ENCODE results near the gene PCDHA10. TPM values are rescaled to one million over a fixed set of nuclear protein-coding genes. Genes with fewer than 3 reads are reported as not detected.
A peak's percentile ranks its signal among the peaks of the same experiment; 100 is the strongest.

The PCDHA10 gene, protein sequence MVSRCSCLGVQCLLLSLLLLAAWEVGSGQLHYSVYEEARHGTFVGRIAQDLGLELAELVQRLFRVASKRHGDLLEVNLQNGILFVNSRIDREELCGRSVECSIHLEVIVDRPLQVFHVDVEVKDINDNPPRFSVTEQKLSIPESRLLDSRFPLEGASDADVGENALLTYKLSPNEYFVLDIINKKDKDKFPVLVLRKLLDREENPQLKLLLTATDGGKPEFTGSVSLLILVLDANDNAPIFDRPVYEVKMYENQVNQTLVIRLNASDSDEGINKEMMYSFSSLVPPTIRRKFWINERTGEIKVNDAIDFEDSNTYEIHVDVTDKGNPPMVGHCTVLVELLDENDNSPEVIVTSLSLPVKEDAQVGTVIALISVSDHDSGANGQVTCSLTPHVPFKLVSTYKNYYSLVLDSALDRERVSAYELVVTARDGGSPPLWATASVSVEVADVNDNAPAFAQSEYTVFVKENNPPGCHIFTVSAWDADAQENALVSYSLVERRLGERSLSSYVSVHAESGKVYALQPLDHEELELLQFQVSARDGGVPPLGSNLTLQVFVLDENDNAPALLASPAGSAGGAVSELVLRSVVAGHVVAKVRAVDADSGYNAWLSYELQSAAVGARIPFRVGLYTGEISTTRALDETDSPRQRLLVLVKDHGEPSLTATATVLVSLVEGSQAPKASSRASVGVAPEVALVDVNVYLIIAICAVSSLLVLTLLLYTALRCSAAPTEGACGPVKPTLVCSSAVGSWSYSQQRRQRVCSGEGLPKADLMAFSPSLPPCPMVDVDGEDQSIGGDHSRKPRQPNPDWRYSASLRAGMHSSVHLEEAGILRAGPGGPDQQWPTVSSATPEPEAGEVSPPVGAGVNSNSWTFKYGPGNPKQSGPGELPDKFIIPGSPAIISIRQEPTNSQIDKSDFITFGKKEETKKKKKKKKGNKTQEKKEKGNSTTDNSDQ
- total RNA-seq (2012; rRNA removed) (under 0.01 TPM in 2 replicates), polyA plus RNA-seq (2012; rRNA removed) (0.02 TPM in 1 of 2 replicates, not detected in the other), Bru-seq, nascent RNA (percentile 25 among the genes with signal in this experiment), BruChase-seq, experiment 1, labeled RNA remaining after a 6-hour chase (percentile 28 among the genes with signal in this experiment), BruChase-seq, experiment 2, labeled RNA remaining after a 2-hour chase (percentile 35 among the genes with signal in this experiment)
- polyA plus RNA-seq (2012; cell fraction: cytosol; rRNA removed), result 0.02 TPM in 1 of 2 replicates, not detected in the other
- 0.03 TPM in 2 replicates for polyA plus RNA-seq (2012; cell fraction: nucleus; rRNA removed; ENCODE audit: low replicate concordance)
- long read RNA-seq, result 0 reads

DNA sequence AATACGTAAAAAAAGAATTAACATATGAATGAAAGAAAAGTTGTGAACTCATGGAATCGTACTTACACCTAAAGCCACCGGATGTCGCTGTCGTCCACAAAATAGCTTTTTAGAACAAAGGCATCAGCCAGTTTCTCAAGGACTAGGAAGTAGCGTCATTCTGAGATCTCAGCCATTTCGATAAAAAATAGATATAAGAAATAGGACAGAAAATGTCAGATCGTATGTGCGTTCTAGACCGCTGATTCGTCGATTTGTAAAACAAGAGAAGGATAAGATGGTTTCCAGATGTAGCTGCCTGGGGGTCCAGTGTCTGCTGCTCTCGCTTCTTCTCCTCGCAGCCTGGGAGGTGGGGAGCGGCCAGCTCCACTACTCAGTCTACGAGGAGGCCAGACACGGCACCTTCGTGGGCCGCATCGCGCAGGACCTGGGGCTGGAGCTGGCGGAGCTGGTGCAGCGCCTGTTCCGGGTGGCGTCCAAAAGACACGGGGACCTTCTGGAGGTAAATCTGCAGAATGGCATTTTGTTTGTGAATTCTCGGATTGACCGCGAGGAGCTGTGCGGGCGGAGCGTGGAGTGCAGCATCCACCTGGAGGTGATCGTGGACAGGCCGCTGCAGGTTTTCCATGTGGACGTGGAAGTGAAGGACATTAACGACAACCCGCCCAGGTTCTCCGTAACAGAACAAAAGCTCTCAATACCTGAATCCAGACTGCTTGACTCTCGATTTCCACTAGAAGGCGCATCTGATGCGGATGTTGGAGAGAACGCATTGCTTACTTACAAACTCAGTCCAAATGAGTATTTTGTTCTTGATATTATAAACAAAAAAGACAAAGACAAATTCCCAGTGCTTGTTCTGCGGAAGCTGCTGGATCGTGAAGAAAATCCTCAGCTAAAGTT lies at the start of gene PCDHA10:
TSS of gene PCDHA10 (plus strand) at position 126 of the 903 bp plus-strand sequence. CDS start at position 278, 152 bp downstream.
- Histone ChIP-seq H3K9ac (ENCODE audit: low read depth, low read length) (no peak within 1 kb of the TSS), H3K4me3 (ENCODE audit: insufficient read depth, low read depth, low read length) (no peak within 1 kb of the TSS), H4K8ac (ENCODE audit: low read depth in 2 of 2, low read length in 2 of 2) (no peak within 1 kb of the TSS), H3K4me2 (ENCODE audit: low read depth, low read length) (no peak within 1 kb of the TSS), H4K5ac (ENCODE audit: low read depth, low read length) (no peak within 1 kb of the TSS), H3K14ac (replicated peaks; ENCODE audit: low read depth, low read length) (no peak within 1 kb of the TSS), H3K9me3 (ENCODE audit: control insufficient read depth, insufficient read depth, low read length) (peaks cover 19% of the 10 kb centered on the region), H4K20me1 (ENCODE audit: insufficient read depth, low read length) (no peaks in the 10 kb centered on the region), H2BK15ac (ENCODE audit: low read depth, low read length) (no peak within 1 kb of the TSS), H3K23ac (ENCODE audit: low read depth, low read length) (no peak within 1 kb of the TSS), H3K4me1 (ENCODE audit: control insufficient read depth, insufficient read depth, low read length) (no peaks in the 10 kb centered on the region), H3K27me3 (ENCODE audit: control insufficient read depth, insufficient read depth, low read length) (no peaks in the 10 kb centered on the region), H2AK9ac (replicated peaks; ENCODE audit: low read depth, low read length, poor library complexity) (no peak within 1 kb of the TSS), H3K79me1 (ENCODE audit: low read depth in 1 of 2, low read length in 2 of 2) (no peaks in the 10 kb centered on the region), H3K27ac (ENCODE audit: insufficient read depth, low read length) (no peak within 1 kb of the TSS), H3K9me1 (ENCODE audit: insufficient read depth, low read length) (no peaks in the 10 kb centered on the region), H2AFZ (replicated peaks; ENCODE audit: low read length, poor library complexity) (no peak within 1 kb of the TSS), H2BK5ac (ENCODE audit: low read depth, low read length, poor library complexity, severe bottlenecking) (no peak within 1 kb of the TSS), H3K36me3 (ENCODE audit: control insufficient read depth, insufficient read depth, low read length) (no peaks in the 10 kb centered on the region), H2BK120ac (ENCODE audit: low read depth, low read length) (no peak within 1 kb of the TSS), H3K4ac (ENCODE audit: low read depth, low read length) (no peak within 1 kb of the TSS), H4K91ac (ENCODE audit: insufficient read depth, low read depth, low read length) (no peak within 1 kb of the TSS), H3K18ac (ENCODE audit: low read depth, low read length) (no peak within 1 kb of the TSS), H2AK5ac (ENCODE audit: low read depth, low read length) (no peak within 1 kb of the TSS), H3K56ac (ENCODE audit: extremely low read depth, insufficient read depth, low read length) (no peak within 1 kb of the TSS), H2BK20ac (ENCODE audit: low read depth, low read length) (no peak within 1 kb of the TSS)
- 28% methylated on average over 8 of the region's 44 CpGs; no CpG with 5 or more reads in 1 of the 2 experiments for WGBS, 2 experiments (ENCODE audit: extremely low coverage in 2 of 2, insufficient read length in 1 of 2)
- ChIA-PET POLR2A (ENCODE audit: unreplicated experiment) (no interaction called here), CTCF (no interaction called here)
- in situ Hi-C loops (cut with MboI; ENCODE audit: low sequenced_read_pairs) (no loop called here), intact Hi-C loops (cut with micrococcal nuclease) (no loop called here), dilution Hi-C loops (cut with HindIII; ENCODE audit: low sequenced_read_pairs, unreplicated experiment) (no loop called here)
- ATAC-seq (ENCODE audit: low read depth), result no peak
- no TSS peak for BruUV-seq (replicated peaks)
- DNase-seq, result no peak
- TF ChIP-seq, protein P1, sequence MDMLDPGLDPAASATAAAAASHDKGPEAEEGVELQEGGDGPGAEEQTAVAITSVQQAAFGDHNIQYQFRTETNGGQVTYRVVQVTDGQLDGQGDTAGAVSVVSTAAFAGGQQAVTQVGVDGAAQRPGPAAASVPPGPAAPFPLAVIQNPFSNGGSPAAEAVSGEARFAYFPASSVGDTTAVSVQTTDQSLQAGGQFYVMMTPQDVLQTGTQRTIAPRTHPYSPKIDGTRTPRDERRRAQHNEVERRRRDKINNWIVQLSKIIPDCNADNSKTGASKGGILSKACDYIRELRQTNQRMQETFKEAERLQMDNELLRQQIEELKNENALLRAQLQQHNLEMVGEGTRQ (IDR thresholded peaks at IDR 0.05; ENCODE audit: low read depth, low read length), result no peak
- no peak for TF ChIP-seq MXI1 (IDR thresholded peaks at IDR 0.05; ENCODE audit: borderline replicate concordance, low read depth, low read length)
- no peak for TF ChIP-seq POLR2A (IDR thresholded peaks at IDR 0.05; ENCODE audit: low read depth, low read length)
- no peak for TF ChIP-seq FOS (IDR thresholded peaks at IDR 0.05; ENCODE audit: low read depth, low read length)
- no peak for TF ChIP-seq SMC3 (IDR thresholded peaks at IDR 0.05; ENCODE audit: low read depth, low read length)
- no peak for TF ChIP-seq BHLHE40 (IDR thresholded peaks at IDR 0.05; ENCODE audit: low read depth, low read length)
- no peak for TF ChIP-seq MAZ (IDR thresholded peaks at IDR 0.05; ENCODE audit: borderline replicate concordance, low read depth, low read length)
- TF ChIP-seq RCOR1 (IDR thresholded peaks at IDR 0.05; ENCODE audit: insufficient replicate concordance, low read length), result no peak
- TF ChIP-seq CEBPB (IDR thresholded peaks at IDR 0.05; ENCODE audit: low read depth, low read length), result no peak
- TF ChIP-seq, protein P2, sequence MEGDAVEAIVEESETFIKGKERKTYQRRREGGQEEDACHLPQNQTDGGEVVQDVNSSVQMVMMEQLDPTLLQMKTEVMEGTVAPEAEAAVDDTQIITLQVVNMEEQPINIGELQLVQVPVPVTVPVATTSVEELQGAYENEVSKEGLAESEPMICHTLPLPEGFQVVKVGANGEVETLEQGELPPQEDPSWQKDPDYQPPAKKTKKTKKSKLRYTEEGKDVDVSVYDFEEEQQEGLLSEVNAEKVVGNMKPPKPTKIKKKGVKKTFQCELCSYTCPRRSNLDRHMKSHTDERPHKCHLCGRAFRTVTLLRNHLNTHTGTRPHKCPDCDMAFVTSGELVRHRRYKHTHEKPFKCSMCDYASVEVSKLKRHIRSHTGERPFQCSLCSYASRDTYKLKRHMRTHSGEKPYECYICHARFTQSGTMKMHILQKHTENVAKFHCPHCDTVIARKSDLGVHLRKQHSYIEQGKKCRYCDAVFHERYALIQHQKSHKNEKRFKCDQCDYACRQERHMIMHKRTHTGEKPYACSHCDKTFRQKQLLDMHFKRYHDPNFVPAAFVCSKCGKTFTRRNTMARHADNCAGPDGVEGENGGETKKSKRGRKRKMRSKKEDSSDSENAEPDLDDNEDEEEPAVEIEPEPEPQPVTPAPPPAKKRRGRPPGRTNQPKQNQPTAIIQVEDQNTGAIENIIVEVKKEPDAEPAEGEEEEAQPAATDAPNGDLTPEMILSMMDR (conservative IDR thresholded peaks at IDR 0.05; ENCODE audit: low read depth, low read length), result no peak
